ENCODE data around the gene TLR1. TPM values are rescaled to one million over a fixed set of nuclear protein-coding genes. Genes with fewer than 3 reads are reported as not detected.

TLR1 gene
- total RNA-seq, 1 experiment from 2014 or later: 2.2 TPM

DNA sequence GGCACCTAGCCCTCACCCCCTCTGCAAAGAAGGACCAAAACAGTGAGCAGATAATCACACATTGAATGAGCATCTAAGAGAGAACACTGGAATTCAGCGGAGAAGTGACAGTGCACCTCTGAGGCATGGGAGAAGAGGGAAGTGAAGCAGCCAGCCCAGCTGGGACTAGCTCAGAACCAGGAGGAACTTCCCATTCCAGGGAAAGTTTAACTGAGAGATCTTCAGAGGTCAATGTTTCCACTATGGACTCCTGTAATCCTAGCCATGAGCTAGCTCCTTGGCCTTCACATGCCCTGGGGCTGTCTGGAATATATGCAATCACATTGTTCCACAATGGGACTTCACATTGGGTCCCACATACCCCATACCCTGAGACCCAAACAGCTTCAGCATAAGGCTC, 27.6 kb upstream of the TLR1 start:
- no peak overlapping the region for H3K4me3 Mint-ChIP-seq (ENCODE audit: unreplicated experiment)
- H3K27me3 Mint-ChIP-seq (ENCODE audit: insufficient read depth, unreplicated experiment): no peaks in the 10 kb centered on the region
- no peak for DNase-seq (ENCODE audit: unreplicated experiment)
- intact Hi-C loops (cut with micrococcal nuclease): no loop called here
- no TSS peak for BruUV-seq (replicated peaks)
- TF ChIP-seq, protein P1, sequence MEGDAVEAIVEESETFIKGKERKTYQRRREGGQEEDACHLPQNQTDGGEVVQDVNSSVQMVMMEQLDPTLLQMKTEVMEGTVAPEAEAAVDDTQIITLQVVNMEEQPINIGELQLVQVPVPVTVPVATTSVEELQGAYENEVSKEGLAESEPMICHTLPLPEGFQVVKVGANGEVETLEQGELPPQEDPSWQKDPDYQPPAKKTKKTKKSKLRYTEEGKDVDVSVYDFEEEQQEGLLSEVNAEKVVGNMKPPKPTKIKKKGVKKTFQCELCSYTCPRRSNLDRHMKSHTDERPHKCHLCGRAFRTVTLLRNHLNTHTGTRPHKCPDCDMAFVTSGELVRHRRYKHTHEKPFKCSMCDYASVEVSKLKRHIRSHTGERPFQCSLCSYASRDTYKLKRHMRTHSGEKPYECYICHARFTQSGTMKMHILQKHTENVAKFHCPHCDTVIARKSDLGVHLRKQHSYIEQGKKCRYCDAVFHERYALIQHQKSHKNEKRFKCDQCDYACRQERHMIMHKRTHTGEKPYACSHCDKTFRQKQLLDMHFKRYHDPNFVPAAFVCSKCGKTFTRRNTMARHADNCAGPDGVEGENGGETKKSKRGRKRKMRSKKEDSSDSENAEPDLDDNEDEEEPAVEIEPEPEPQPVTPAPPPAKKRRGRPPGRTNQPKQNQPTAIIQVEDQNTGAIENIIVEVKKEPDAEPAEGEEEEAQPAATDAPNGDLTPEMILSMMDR (IDR thresholded peaks at IDR 0.05; ENCODE audit: unreplicated experiment): no peak
- peaks cover 16% of the 10 kb centered on the region for H3K9me3 Mint-ChIP-seq (ENCODE audit: unreplicated experiment)
- no peak overlapping the region for H3K27ac Mint-ChIP-seq (ENCODE audit: low read depth, unreplicated experiment)
- POLR2A ChIA-PET: no interaction called here
- peaks cover 11% of the 10 kb centered on the region for H3K4me1 Mint-ChIP-seq (ENCODE audit: insufficient read depth, unreplicated experiment)
- CTCF ChIA-PET: interaction anchor here (0.7 to 1.0 kb wide), 2 partner anchors 48 to 769 kb away, joined by 3 read pairs; no protein-coding TSS in a partner anchor
- H3K36me3 Mint-ChIP-seq (ENCODE audit: insufficient read depth, unreplicated experiment): peaks cover 13% of the 10 kb centered on the region

DNA sequence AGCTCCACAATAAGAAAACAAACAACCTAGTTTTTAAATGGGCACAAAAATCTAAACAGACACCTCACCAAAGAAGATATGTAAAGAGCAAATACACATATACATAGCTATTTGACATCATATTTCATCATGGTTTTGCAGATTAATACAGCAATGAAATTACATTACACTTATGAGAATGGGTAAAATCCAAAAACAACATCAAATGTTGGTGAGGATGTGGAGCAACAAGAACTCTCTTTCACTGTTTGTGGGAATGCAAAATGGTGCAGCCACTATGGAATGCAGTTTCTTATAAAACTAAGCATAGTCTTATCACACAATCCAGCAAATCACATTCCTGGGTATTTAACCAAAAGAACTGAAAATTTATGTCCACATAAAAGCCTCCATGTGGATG, 27.1 kb upstream of the TLR1 start:
- TF ChIP-seq, protein P1 (IDR thresholded peaks at IDR 0.05; ENCODE audit: unreplicated experiment): no peak
- DNase-seq (ENCODE audit: unreplicated experiment): no peak
- intact Hi-C loops (cut with micrococcal nuclease): no loop called here
- ChIA-PET POLR2A (interaction anchor here (0.6 kb wide), 1 partner anchor 787 kb away, joined by 3 read pairs; no protein-coding TSS in a partner anchor), CTCF (interaction anchor here (0.6 to 1.0 kb wide), 3 partner anchors 9 to 769 kb away, joined by 3 read pairs; no protein-coding TSS in a partner anchor)
- Mint-ChIP-seq H3K27ac (ENCODE audit: low read depth, unreplicated experiment) (no peak overlapping the region), H3K27me3 (ENCODE audit: insufficient read depth, unreplicated experiment) (no peaks in the 10 kb centered on the region), H3K4me3 (ENCODE audit: unreplicated experiment) (no peak overlapping the region), H3K36me3 (ENCODE audit: insufficient read depth, unreplicated experiment) (peaks cover 13% of the 10 kb centered on the region), H3K9me3 (ENCODE audit: unreplicated experiment) (peaks cover 16% of the 10 kb centered on the region), H3K4me1 (ENCODE audit: insufficient read depth, unreplicated experiment) (peaks cover 11% of the 10 kb centered on the region)
- no TSS peak for BruUV-seq (replicated peaks)

DNA sequence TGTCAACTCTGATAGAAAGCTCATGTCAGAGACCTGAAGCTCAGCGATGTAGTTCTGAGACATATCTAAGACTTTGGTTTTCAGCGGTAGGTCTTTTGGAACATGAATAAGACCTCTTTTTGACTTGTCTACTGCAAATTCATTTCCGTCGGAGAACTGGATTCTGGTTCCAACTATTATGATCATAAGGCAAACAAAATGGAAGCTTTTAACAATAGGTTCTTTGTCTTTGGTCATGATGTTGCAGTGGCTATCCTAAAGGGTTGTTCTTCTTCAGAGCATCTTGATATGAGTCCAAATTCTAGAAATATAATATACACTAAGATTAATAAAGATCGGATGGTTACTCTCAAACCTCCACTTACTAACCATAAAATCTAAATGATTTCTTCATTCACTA, 24.6 kb upstream of the TLR1 start:
- no peak for DNase-seq (ENCODE audit: unreplicated experiment)
- TF ChIP-seq, protein P1 (IDR thresholded peaks at IDR 0.05; ENCODE audit: unreplicated experiment): no peak
- intact Hi-C loops (cut with micrococcal nuclease): no loop called here
- no peak overlapping the region for H3K4me3 Mint-ChIP-seq (ENCODE audit: unreplicated experiment)
- no peak overlapping the region for H3K27ac Mint-ChIP-seq (ENCODE audit: low read depth, unreplicated experiment)
- no peaks in the 10 kb centered on the region for H3K27me3 Mint-ChIP-seq (ENCODE audit: insufficient read depth, unreplicated experiment)
- peaks cover 1% of the 10 kb centered on the region for H3K9me3 Mint-ChIP-seq (ENCODE audit: unreplicated experiment)
- peaks cover 12% of the 10 kb centered on the region for H3K36me3 Mint-ChIP-seq (ENCODE audit: insufficient read depth, unreplicated experiment)
- ChIA-PET CTCF (interaction anchor here (0.8 to 1.1 kb wide), 2 partner anchors 15 to 46 kb away, joined by 3 to 4 read pairs; no protein-coding TSS in a partner anchor), POLR2A (interaction anchor here (1.0 to 1.1 kb wide), 2 partner anchors 127 to 650 kb away, joined by 3 read pairs; no protein-coding TSS in a partner anchor)
- no TSS peak for BruUV-seq (replicated peaks)
- H3K4me1 Mint-ChIP-seq (ENCODE audit: insufficient read depth, unreplicated experiment): peaks cover 11% of the 10 kb centered on the region

DNA sequence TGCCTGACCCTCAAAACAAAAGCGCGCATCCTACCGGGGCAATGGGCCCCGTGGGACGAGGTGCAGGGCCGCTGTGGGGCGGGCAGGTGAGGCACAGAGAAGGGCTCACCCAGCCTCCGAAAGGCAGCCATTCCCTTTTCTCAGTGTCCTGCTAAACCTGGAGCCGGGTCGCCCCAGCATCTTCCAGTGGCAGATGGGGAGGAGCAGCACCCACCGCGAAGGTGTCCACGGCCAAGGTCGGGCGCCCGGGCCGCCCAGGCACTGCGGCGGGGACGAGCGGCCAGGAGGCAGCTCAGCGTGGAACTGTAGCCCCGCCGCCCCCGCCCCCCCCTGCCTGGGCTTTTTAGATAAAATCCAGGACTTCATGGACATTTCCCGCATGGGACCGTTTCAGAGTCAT, 19.2 kb upstream of the TLR1 start:
- Mint-ChIP-seq H3K4me1 (ENCODE audit: insufficient read depth, unreplicated experiment) (peaks cover 7% of the 10 kb centered on the region), H3K27ac (ENCODE audit: low read depth, unreplicated experiment) (no peak overlapping the region), H3K4me3 (ENCODE audit: unreplicated experiment) (no peak overlapping the region), H3K36me3 (ENCODE audit: insufficient read depth, unreplicated experiment) (peaks cover 13% of the 10 kb centered on the region), H3K27me3 (ENCODE audit: insufficient read depth, unreplicated experiment) (no peaks in the 10 kb centered on the region), H3K9me3 (ENCODE audit: unreplicated experiment) (peaks cover 9% of the 10 kb centered on the region)
- intact Hi-C loops (cut with micrococcal nuclease): no loop called here
- no peak for DNase-seq (ENCODE audit: unreplicated experiment)
- CTCF ChIA-PET: interaction anchor here (1.2 kb wide), 1 partner anchor 37 kb away, joined by 7 read pairs; no protein-coding TSS in a partner anchor
- BruUV-seq (replicated peaks): no TSS peak
- TF ChIP-seq, protein P1 (IDR thresholded peaks at IDR 0.05; ENCODE audit: unreplicated experiment): no peak
- POLR2A ChIA-PET: no interaction called here

Measured in MCF 10A (cell line).